K562 (cell line): ENCODE data around the gene SIGLEC11. TPM values are rescaled to one million over a fixed set of nuclear protein-coding genes. Genes with fewer than 3 reads are reported as not detected.

Experiments
- CHD1 ChIP-seq: fragments of 200-600 bp; sonication (generic); IDR thresholded peaks from one replicate; pipeline ENCODE4 v1.6.1; 2012; ENCODE audit warnings: mild to moderate bottlenecking, moderate library complexity, low read length, inconsistent platforms
- CREB1 ChIP-seq, 2 experiments: sonication (generic) in 1 of 2; formaldehyde crosslinking in 1 of 2; IDR thresholded peaks; 2 replicates each; pipeline versions ENCODE4 v1.6.1 to v1.8.0; 2012 to 2022; ENCODE audit warnings: inconsistent platforms in 1 of 2, mild to moderate bottlenecking in 1 of 2, missing genetic modification reagents in 1 of 2, moderate library complexity in 1 of 2
- CREM ChIP-seq: IDR thresholded peaks from 2 replicates; pipeline ENCODE4 v1.6.1; 2014; ENCODE audit warnings: antibody characterized with exemption, low read depth
- E2F5 ChIP-seq: sonication (generic); formaldehyde crosslinking; IDR thresholded peaks from 2 replicates; pipeline ENCODE4 v1.8.0; 2022; ENCODE audit warnings: mild to moderate bottlenecking, missing genetic modification reagents
- ETV1 ChIP-seq: fragments of 450-650 bp; conservative IDR thresholded peaks from 2 replicates; pipeline ENCODE4 v1.6.1; 2016; ENCODE audit warnings: missing genetic modification characterization, control low read depth, low read depth, missing compliant biosample characterization
- GABPB1 ChIP-seq: sonication (generic); formaldehyde crosslinking; IDR thresholded peaks from 2 replicates; pipeline ENCODE4 v1.8.0; 2022; ENCODE audit warnings: mild to moderate bottlenecking, missing genetic modification reagents
- GTF2F1 ChIP-seq: IDR thresholded peaks from 2 replicates; pipeline ENCODE4 v1.6.1; 2011; ENCODE audit warnings: low read depth, low read length, improper control_type of control experiment
- HDAC2 ChIP-seq: fragments of 450-650 bp; IDR thresholded peaks from 2 replicates; pipeline ENCODE4 v1.6.1; 2016; ENCODE audit warnings: mild to moderate bottlenecking
- NEUROD1 ChIP-seq: fragments of 150-350 bp; IDR thresholded peaks from 2 replicates; pipeline ENCODE4 v1.6.1; 2014; ENCODE audit warnings: borderline replicate concordance, low read length, low read depth; ENCODE audit not compliant: partially characterized antibody
- NFATC3 ChIP-seq: fragments of 450-650 bp; IDR thresholded peaks from 2 replicates; pipeline ENCODE4 v1.6.1; 2017; ENCODE audit warnings: mild to moderate bottlenecking
- NFIX ChIP-seq: fragments of 250-450 bp; sonication (Bioruptor Pico); IDR thresholded peaks from 2 replicates; pipeline ENCODE4 v1.4.0; 2020; ENCODE audit warnings: low read depth, mild to moderate bottlenecking, moderate library complexity
- PATZ1 ChIP-seq: fragments of 250-450 bp; sonication (Bioruptor Pico); IDR thresholded peaks from 2 replicates; pipeline ENCODE4 v1.5.0; 2020; ENCODE audit warnings: mild to moderate bottlenecking, borderline replicate concordance
- PRPF4 ChIP-seq: fragments of 200-400 bp; formaldehyde crosslinking; IDR thresholded peaks from one replicate; pipeline ENCODE4 v1.6.1; 2017; ENCODE audit warnings: low read length, low read depth, mild to moderate bottlenecking; ENCODE audit not compliant: insufficient read depth, poor library complexity, severe bottlenecking
- PURB ChIP-seq: sonication (generic); formaldehyde crosslinking; IDR thresholded peaks from 2 replicates; pipeline ENCODE4 v1.9.0; 2021; ENCODE audit warnings: low read depth, mild to moderate bottlenecking, missing genetic modification reagents
- SRSF3 ChIP-seq: fragments of 200-400 bp; formaldehyde crosslinking; IDR thresholded peaks from 2 replicates; pipeline ENCODE4 v1.6.1; 2016; ENCODE audit warnings: mild to moderate bottlenecking, low read length, moderate library complexity; ENCODE audit not compliant: insufficient read depth
- TCF7L2 ChIP-seq: fragments of 150-350 bp; IDR thresholded peaks from 2 replicates; pipeline ENCODE4 v1.6.1; 2016; ENCODE audit warnings: low read depth, mild to moderate bottlenecking, low read length, moderate library complexity
- TRIM24 ChIP-seq, 2 experiments: fragments of 450-650 bp; IDR thresholded peaks; 2 replicates each; pipeline ENCODE4 v1.6.1; 2016
- ZKSCAN8 ChIP-seq: fragments of 200-800 bp; sonication (Bioruptor generic); IDR thresholded peaks from 2 replicates; pipeline ENCODE4 v1.6.1; 2016; ENCODE audit warnings: missing genetic modification characterization, missing compliant biosample characterization
- ZNF146 ChIP-seq: IDR thresholded peaks from one replicate; pipeline ENCODE4 v1.6.1; 2018; ENCODE audit warnings: missing compliant biosample characterization; ENCODE audit not compliant: unreplicated experiment
- ZNF239 ChIP-seq: fragments of 250-450 bp; sonication (Bioruptor Pico); IDR thresholded peaks from 2 replicates; pipeline ENCODE4 v1.4.0; 2020; ENCODE audit warnings: mild to moderate bottlenecking
- ZNF431 ChIP-seq: sonication (generic); formaldehyde crosslinking; IDR thresholded peaks from 2 replicates; pipeline ENCODE4 v1.8.0; 2022; ENCODE audit warnings: mild to moderate bottlenecking, missing genetic modification reagents
- ZNF586 ChIP-seq: fragments of 450-650 bp; formaldehyde crosslinking; conservative IDR thresholded peaks from 2 replicates; pipeline ENCODE4 v1.4.0; 2020; ENCODE audit warnings: mild to moderate bottlenecking, moderate library complexity
- ZNF77 ChIP-seq: fragments of 250-450 bp; sonication (Bioruptor Pico); IDR thresholded peaks from 2 replicates; pipeline ENCODE4 v1.5.0; 2020
- polyA plus RNA-seq, 8 experiments: library from polyadenylated mRNA; depleted of rRNA in 4 of 8; stranded (reverse) in 5 of 8; unstranded in 3 of 8; fragments of >200 nt; fragmentation: Nextera tagmentation in 2 of 8; fragmentation: Illumina TruSeq in 1 of 8; extraction: Ambion mirVana in 2 of 8; extraction: Trizol in 1 of 8; gene quantifications; 2 replicates each; pipeline versions ENCODE4 v1.2.1 to v1.2.3, GENCODE V29; 2011 to 2014; ENCODE audit warnings: inconsistent platforms in 1 of 8, missing spikeins in 1 of 8
- total RNA-seq, 7 experiments: library from RNA; depleted of rRNA in 6 of 7; stranded (reverse); fragments of >200 nt in 6 of 7; fragmentation: Illumina TruSeq in 2 of 7; extraction: Trizol in 2 of 7; gene quantifications; 2 replicates each; pipeline versions ENCODE4 v1.2.1 to v1.2.3, GENCODE V29; 2011 to 2021; ENCODE audit warnings: low replicate concordance in 1 of 7
- TF ChIP-seq, protein P1 (sequence below): fragments of 450-650 bp; formaldehyde crosslinking; IDR thresholded peaks from 2 replicates; pipeline ENCODE4 v1.4.0; 2022; ENCODE audit warnings: missing genetic modification characterization
- TF ChIP-seq, protein P2 (sequence below): sonication (generic); formaldehyde crosslinking; IDR thresholded peaks from 2 replicates; pipeline ENCODE4 v1.9.0; 2022; ENCODE audit warnings: mild to moderate bottlenecking, missing genetic modification reagents

The SIGLEC11 gene
- total and polyA plus RNA-seq, 9 of the 15 experiments (the other 6 are each of a cell fraction or from before 2014, with no cell fraction given): not detected

DNA sequence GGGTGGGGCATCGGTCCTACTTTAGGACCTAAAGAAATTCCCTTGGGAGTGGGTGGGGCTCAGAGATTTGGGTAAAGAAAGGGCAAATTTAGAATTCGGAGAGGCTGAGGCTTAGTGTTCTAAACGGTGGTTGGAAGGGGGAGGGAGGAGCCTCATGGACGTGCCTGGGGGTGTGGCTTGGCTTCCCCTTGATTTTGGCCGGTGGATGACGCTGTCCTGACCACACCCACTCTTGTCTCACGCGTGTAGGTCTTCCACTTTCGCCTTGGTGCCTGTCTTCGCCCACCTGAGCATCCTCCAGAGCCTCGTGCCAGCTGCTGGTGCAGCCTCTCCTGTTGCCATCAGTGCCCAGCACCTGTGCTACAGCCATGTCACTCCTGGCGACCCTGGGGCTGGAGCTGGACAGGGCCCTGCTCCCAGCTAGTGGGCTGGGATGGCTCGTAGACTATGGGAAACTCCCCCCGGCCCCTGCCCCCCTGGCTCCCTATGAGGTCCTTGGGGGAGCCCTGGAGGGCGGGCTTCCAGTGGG, 30.4 kb downstream of the SIGLEC11 start (continued):
- TF ChIP-seq CREM (peak; percentile 77), ZNF431 (CRISPR knock-in tag) (no peak), ZNF77 (no peak), SRSF3 (no peak), TRIM24 (IDR thresholded peaks at IDR 0.05) (0 out of 4 replicates have a peak, but pooled peaks of 1 of the 2 experiments have one; percentile 3), GABPB1 (no peak), ETV1 (tag) (no peak), NFATC3 (no peak), PRPF4 (peak; percentile 54), PURB (CRISPR knock-in tag) (no peak), NEUROD1 (no peak), E2F5 (CRISPR knock-in tag) (no peak), ZNF239 (CRISPR knock-in tag) (no peak), CREB1 (IDR thresholded peaks at IDR 0.05) (peak; percentile 52; the same call in 1 of the 2 replicates), CREB1 (CRISPR knock-in tag; IDR thresholded peaks at IDR 0.05) (0 out of 2 replicates have a peak, but pooled peaks have one; percentile 35), ZNF586 (CRISPR knock-in tag) (no peak), GTF2F1 (no peak), TCF7L2 (no peak), ZKSCAN8 (CRISPR knock-in tag) (no peak), PATZ1 (CRISPR knock-in tag) (no peak), NFIX (CRISPR knock-in tag) (no peak), CHD1 (no peak), ZNF146 (CRISPR knock-in tag) (no peak), HDAC2 (no peak)
- TF ChIP-seq, protein P1, sequence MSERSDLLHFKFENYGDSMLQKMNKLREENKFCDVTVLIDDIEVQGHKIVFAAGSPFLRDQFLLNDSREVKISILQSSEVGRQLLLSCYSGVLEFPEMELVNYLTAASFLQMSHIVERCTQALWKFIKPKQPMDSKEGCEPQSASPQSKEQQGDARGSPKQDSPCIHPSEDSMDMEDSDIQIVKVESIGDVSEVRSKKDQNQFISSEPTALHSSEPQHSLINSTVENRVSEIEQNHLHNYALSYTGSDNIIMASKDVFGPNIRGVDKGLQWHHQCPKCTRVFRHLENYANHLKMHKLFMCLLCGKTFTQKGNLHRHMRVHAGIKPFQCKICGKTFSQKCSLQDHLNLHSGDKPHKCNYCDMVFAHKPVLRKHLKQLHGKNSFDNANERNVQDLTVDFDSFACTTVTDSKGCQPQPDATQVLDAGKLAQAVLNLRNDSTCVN (CRISPR knock-in tag): no peak
- TF ChIP-seq, protein P2, sequence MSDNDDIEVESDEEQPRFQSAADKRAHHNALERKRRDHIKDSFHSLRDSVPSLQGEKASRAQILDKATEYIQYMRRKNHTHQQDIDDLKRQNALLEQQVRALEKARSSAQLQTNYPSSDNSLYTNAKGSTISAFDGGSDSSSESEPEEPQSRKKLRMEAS: peak; percentile 16; the same call in 1 of the 2 replicates
